Esophagus mucosa (tissue), 1 donor: ENCODE data around the gene PCDH15. TPM values are rescaled to one million over a fixed set of nuclear protein-coding genes. Genes with fewer than 3 reads are reported as not detected.

Source experiments
- ATAC-seq: fragments of 200-7000 bp; cut with Tn5 transposase; one replicate; pipeline ENCODE4 v1.9.1; 2020
- total RNA-seq: library from RNA; stranded (reverse); gene quantifications from one replicate; pipeline ENCODE4 v1.2.4, GENCODE V29; 2023
- donor health status: DM: yes; HTN: yes; CAD: no.

PCDH15 gene
- total RNA-seq, 1 donor from 2014 or later, result not detected

DNA sequence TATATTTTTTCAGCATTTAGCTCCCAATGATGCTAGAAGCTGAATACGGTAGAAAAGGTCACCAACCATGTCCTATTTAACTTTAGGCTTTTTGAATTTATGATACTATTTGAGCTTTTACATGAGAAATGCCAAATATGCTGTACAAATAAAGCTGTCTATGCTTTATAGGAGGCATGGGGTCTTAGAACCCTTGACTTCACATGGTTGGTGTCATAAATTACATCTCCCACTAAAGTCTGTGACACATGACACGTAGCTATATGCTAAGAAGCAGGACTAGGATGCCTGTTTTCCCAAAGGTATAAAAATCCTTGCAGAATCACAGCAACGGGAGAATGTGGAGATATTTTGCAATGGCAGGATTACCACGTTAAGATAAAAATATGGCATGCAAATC lies 960.4 kb downstream of the PCDH15 start:
- ATAC-seq, result no peak

DNA sequence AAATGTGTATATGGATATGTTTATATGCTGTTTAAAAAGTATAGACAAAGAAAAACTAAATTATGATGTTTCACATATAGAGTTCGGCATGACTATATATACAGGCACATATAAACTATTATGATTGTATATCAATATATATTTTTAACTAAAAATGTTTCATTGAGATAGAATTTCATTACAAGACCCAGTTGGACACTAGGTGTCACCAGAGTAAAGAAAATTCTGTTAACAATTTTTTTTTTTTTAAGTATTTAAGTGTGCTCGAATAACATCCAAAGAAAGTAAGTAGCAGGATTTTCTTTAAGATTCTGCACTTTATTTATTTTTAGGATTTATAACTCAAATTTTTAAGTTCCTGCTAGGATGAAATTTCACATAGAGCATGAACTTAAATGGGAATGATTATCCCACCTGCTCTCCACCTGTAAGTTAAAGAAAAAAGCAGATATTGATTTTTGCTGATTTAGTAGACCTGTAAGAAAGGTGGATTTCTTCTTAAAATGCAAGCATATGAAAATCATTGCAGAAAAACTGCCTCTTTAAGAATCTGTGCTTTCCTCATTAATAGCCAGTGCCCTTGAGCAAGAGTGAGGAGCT lies 961.5 kb downstream of the PCDH15 start:
- ATAC-seq, result no peak

DNA sequence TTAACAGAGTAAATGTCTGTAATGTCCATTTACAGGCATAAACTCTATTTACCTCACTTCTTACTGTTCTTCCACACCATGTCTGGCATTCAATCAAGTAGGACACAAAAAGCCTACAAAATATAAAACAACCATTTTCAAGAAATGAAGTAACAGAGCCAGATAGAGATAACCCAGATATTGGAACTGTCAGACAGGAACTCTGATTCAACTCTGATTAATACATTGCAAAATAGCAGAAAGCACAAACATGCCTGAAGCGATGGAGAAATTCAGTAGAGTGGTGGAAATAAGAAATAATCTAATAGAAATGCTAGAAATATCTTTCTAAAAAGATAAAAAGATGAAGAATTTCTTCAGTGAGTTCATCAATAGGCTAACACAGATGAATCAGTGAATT lies 964.4 kb downstream of the PCDH15 start:
- ATAC-seq, result no peak

DNA sequence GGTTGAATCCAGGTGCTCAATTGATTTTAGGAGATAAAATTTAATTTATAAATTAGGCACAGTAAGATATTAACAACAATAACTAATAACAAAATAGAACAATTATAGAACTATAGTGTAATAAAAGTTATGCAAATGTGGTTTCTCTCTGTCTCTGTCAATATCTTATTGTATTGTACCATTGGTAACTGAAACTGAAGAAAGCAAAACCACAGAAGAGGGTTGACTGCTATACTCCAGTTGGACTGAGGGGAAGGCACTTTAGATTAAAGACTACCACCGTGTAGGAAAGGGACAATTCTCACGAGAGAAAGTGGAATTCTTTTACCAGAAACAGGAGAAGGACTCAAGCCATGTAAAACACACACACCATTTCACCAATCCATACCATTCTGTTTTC lies 967.1 kb downstream of the PCDH15 start:
- ATAC-seq, result no peak

GRCh38 chr10:53827261-53827660 lies 973.8 kb downstream of the PCDH15 start:
- no peak for ATAC-seq

DNA sequence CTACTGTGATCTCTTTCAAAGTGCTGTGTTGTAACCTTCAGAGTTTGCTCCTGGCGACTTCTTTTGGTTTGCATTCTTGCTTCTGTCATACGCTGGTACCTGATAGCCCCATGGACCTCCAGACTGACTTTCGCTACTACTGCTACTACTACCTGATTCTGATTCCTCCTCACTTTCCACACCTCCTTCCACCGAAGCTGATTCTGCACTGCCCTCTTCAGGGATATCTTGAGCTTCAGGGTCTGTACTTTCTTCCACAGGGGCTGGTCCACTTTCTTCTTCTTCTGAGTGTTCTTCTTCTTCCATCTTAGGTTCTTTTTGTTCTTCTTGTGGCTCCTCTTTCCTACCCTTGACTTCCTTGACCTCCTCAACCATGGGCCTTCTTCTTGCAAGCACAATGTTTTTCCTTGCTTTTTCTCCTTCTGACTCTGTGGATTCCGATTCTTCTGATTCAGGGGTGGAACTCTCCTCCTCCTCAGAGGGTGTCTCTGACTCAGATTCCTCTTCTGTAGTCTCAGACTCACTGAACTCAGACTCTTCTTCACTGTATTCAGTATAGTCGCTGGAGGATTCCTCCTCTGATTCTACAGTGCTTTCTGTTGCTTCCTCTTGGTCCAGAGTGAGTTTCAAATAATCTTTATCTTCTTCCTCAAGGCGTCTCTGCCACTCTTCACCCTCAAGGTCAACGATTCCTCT lies 992.2 kb downstream of the PCDH15 start:
- ATAC-seq, result no peak

GRCh38 chr10:53786236-53786900 lies 1014.7 kb downstream of the PCDH15 start:
- no peak for ATAC-seq

- no peak for ATAC-seq
These were observed 1029.3 kb downstream of the PCDH15 start for GRCh38 chr10:53771701-53772100.

GRCh38 chr10:53770903-53771302 lies 1030.1 kb downstream of the PCDH15 start:
- no peak for ATAC-seq

- ATAC-seq, result no peak
These were observed 1035.7 kb downstream of the PCDH15 start for GRCh38 chr10:53765311-53765710.

DNA sequence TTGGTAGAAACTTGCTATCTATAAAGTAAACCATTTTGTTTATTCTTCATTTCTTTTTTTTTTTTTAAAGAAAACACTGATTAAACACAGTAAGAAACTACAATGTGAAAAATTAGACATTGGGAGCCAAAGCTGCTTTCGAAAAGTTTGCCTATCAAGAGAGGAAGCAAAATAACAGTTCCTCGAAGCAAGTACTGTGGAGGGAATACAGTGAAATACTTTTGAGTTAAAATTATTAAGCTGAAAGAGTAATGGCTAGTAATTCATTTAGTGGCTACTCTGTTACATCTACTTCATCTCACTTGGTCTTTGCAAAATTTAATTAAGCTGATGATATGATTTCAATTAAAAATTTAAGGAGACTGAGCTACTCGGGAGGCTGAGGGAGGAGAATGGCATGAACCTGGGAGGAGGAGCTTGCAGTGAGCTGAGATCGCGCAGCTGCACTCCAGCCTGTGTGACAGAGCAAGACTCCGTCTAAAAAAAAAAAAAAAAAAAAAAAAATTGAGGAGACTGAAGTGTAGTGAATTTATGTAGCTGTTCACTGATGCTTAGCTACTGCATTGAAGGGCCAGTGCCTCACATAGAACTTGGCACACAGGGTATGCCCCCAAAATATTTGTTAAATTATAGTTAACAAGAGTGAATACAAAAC lies 1046.3 kb downstream of the PCDH15 start:
- no peak for ATAC-seq
